Suprapubic skin (tissue), 3 donors: Measurements from ENCODE around the gene ADAT1.

Source experiments
- EP300 ChIP-seq: sonication (generic); formaldehyde crosslinking; IDR thresholded peaks from one replicate; pipeline ENCODE4 v1.6.1; 2017; ENCODE audit warnings: antibody characterized with exemption
- POLR2A ChIP-seq, 2 donors: fragments of 450-650 bp; IDR thresholded peaks; one replicate each; pipeline ENCODE4 v1.6.1; 2017; ENCODE audit warnings: antibody characterized with exemption in 2 of 2, mild to moderate bottlenecking in 2 of 2, moderate library complexity in 2 of 2
- TF ChIP-seq, protein P1 (sequence below), 2 donors: fragments of 200-600 bp in 1 of 2; fragments of 450-650 bp in 1 of 2; sonication (generic) in 1 of 2; IDR thresholded peaks; one replicate each; pipeline ENCODE4 v1.5.1; 2016 to 2019; ENCODE audit warnings: antibody characterized with exemption in 2 of 2, mild to moderate bottlenecking in 1 of 2, moderate library complexity in 1 of 2

DNA sequence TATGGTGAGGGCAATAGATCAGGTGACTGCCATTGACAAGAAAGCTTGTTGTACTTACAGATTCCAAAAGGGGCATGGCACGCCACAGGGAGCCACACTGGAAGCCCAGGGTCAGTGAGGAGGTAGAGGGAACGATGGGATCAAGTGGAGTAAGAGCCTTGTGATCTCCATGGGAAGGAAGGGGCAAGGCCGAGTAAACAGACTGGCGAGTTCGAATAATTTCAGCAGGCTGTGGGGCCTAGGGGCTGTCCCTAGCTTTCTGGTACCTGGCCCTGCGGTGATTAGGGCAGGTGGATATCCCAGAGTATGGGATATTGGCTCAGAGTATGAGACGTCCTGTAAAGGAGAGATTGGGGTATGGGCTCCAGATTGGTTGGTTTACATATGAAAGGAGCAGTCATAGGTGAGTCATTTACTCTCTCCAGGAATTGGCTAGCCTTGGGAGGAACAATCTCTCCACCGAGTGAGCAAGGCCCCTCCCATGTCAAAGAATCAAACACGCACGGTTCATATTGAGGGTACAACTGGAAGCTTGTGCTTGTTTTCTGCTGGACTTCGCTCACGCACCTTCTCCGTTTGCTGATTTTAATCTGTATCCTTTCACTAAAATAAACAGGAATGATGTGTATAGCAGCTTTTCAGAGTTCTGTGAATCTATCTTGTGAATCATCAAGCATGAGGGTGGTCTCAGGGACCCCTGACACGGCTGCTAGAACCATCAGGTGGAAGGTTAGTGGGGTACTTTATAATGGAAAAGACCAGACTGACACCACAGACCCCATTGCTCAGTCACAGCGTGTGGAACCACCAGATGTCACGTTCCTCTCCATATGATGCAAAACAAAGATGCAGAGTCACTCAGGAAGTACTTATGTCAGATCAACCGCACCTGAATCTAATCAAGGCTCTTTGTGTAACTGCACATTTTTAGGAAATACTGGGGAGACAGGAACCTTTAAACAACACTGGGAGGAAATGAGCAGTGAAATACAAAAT is 29.0 kb downstream of the ADAT1 start:
- TF ChIP-seq POLR2A (IDR thresholded peaks at IDR 0.05), result no peak
- TF ChIP-seq, protein P1, sequence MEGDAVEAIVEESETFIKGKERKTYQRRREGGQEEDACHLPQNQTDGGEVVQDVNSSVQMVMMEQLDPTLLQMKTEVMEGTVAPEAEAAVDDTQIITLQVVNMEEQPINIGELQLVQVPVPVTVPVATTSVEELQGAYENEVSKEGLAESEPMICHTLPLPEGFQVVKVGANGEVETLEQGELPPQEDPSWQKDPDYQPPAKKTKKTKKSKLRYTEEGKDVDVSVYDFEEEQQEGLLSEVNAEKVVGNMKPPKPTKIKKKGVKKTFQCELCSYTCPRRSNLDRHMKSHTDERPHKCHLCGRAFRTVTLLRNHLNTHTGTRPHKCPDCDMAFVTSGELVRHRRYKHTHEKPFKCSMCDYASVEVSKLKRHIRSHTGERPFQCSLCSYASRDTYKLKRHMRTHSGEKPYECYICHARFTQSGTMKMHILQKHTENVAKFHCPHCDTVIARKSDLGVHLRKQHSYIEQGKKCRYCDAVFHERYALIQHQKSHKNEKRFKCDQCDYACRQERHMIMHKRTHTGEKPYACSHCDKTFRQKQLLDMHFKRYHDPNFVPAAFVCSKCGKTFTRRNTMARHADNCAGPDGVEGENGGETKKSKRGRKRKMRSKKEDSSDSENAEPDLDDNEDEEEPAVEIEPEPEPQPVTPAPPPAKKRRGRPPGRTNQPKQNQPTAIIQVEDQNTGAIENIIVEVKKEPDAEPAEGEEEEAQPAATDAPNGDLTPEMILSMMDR (IDR thresholded peaks at IDR 0.05), result no peak
- no peak for TF ChIP-seq EP300
